Prostate gland (tissue), 2 donors: ENCODE measurements around the gene SYNM. TPM values are rescaled to one million over a fixed set of nuclear protein-coding genes. Genes with fewer than 3 reads are reported as not detected.

Experiments
- DNase-seq: peaks from one replicate; pipeline ENCODE4 v3.0.0-alpha.2; 2019; ENCODE audit warnings: low spot score
- H3K27ac ChIP-seq, 2 donors: fragments of 200-600 bp; sonication (generic); 2 replicates each; pipeline ENCODE4 v1.5.1; 2017 to 2019
- H3K27me3 ChIP-seq: fragments of 200-600 bp; sonication (generic); replicated peaks from 2 replicates; pipeline ENCODE4 v1.5.1; 2019; ENCODE audit not compliant: insufficient read depth
- H3K36me3 ChIP-seq, 2 donors: fragments of 200-600 bp; sonication (generic); 1 replicate in 1 of 2; 2 replicates in 1 of 2; pipeline versions ENCODE4 v1.5.1 to v1.8.1; 2017 to 2019
- H3K4me1 ChIP-seq: fragments of 200-600 bp; sonication (generic); replicated peaks from 2 replicates; pipeline ENCODE4 v1.5.1; 2019
- H3K4me3 ChIP-seq, 2 donors: fragments of 200-600 bp; sonication (generic); 2 replicates each; pipeline ENCODE4 v1.5.1; 2017 to 2019
- H3K9me3 ChIP-seq: fragments of 200-600 bp; sonication (generic); 2 replicates; pipeline ENCODE4 v1.5.1; 2017
- CTCF ChIP-seq, 4 experiments: fragments of 200-600 bp in 2 of 4; fragments of 450-650 bp in 2 of 4; sonication (generic) in 2 of 4; IDR thresholded peaks; 1 replicate in 3 of 4; 2 replicates in 1 of 4; pipeline ENCODE4 v1.5.1; 2016 to 2019; ENCODE audit warnings: antibody characterized with exemption in 4 of 4, mild to moderate bottlenecking in 2 of 4, moderate library complexity in 2 of 4
- POLR2A ChIP-seq: fragments of 450-650 bp; IDR thresholded peaks from one replicate; pipeline ENCODE4 v1.6.1; 2016; ENCODE audit warnings: antibody characterized with exemption, mild to moderate bottlenecking
- POLR2AphosphoS5 ChIP-seq: sonication (generic); formaldehyde crosslinking; IDR thresholded peaks from one replicate; pipeline ENCODE4 v1.6.1; 2017; ENCODE audit warnings: antibody characterized with exemption
- WGBS: methylation state at CpG from one replicate; pipeline ENCODE4 v1.1.5; 2018; 5-methylcytosine and 5-hydroxymethylcytosine counted together
- intact Hi-C: fragments of 100-400 bp; cut with DNase I; formaldehyde crosslinking; loops from one replicate; pipeline ENCODE4 v1.14.2; 2022
- total RNA-seq, 2 donors: library from RNA; depleted of rRNA; stranded (reverse); fragments of >200 nt; gene quantifications; one replicate each; pipeline ENCODE4 v1.1.0, GENCODE V29; 2016

The SYNM gene
- total RNA-seq, 2 donors from 2014 or later: 181 to 185 TPM

GRCh38 chr15:99101501-99101900 lies 3.4 kb upstream of the SYNM start:
- 64% methylated on average over 7 of the region's 7 CpGs for WGBS
- H3K27me3 ChIP-seq: no peaks in the 10 kb centered on the region
- H3K4me3 ChIP-seq: no peak overlapping the region
- no peaks in the 10 kb centered on the region for H3K9me3 ChIP-seq
- no peak for TF ChIP-seq POLR2AphosphoS5
- no peak for TF ChIP-seq CTCF (IDR thresholded peaks at IDR 0.05)
- TF ChIP-seq POLR2A: no peak
- no peak for DNase-seq
- no peaks in the 10 kb centered on the region for H3K36me3 ChIP-seq
- no peak overlapping the region for H3K27ac ChIP-seq
- intact Hi-C loops: loop anchor here (10.0 kb wide), 2 partner anchors 463 to 603 kb away; partner anchors contain the start of gene MEF2A
- H3K4me1 ChIP-seq: no peaks in the 10 kb centered on the region

- Histone ChIP-seq H3K27ac (no peak overlapping the region), H3K4me3 (no peak overlapping the region), H3K36me3 (no peaks in the 10 kb centered on the region), H3K9me3 (no peaks in the 10 kb centered on the region), H3K4me1 (no peaks in the 10 kb centered on the region), H3K27me3 (no peaks in the 10 kb centered on the region)
- intact Hi-C loops: loop anchor here (10.0 kb wide), 2 partner anchors 462 to 602 kb away; partner anchors contain the start of gene MEF2A
- 76% methylated on average over 13 of the region's 13 CpGs for WGBS
- no peak for TF ChIP-seq CTCF (IDR thresholded peaks at IDR 0.05)
- TF ChIP-seq POLR2AphosphoS5: no peak
- no peak for TF ChIP-seq POLR2A
- DNase-seq: no peak
Observed at GRCh38 chr15:99102332-99103235, 2.3 kb upstream of the SYNM start.

- no peaks in the 10 kb centered on the region for H3K4me1 ChIP-seq
- H3K9me3 ChIP-seq: no peaks in the 10 kb centered on the region
- no peak overlapping the region for H3K27ac ChIP-seq
- DNase-seq: no peak
- H3K36me3 ChIP-seq: no peaks in the 10 kb centered on the region
- TF ChIP-seq POLR2A (no peak), CTCF (IDR thresholded peaks at IDR 0.05) (no peak), POLR2AphosphoS5 (no peak)
- no peak overlapping the region for H3K4me3 ChIP-seq
- intact Hi-C loops: loop anchor here (10.0 kb wide), 2 partner anchors 462 to 602 kb away; partner anchors contain the start of gene MEF2A
- WGBS: 98% methylated on average over 2 of the region's 2 CpGs
- H3K27me3 ChIP-seq: no peaks in the 10 kb centered on the region
Observed at GRCh38 chr15:99103279-99103678, 1.6 kb upstream of the SYNM start.

- no peaks in the 10 kb centered on the region for H3K4me1 ChIP-seq
- TF ChIP-seq POLR2A (no peak), CTCF (IDR thresholded peaks at IDR 0.05) (peak in 1 of 4 experiments; percentile 6), POLR2AphosphoS5 (no peak)
- intact Hi-C loops: loop anchor here (5.0 to 10.0 kb wide), 3 partner anchors 67 to 599 kb away; partner anchors contain the start of gene MEF2A
- no peak for DNase-seq
- peak overlapping the region; percentile 50 to 51 for H3K4me3 ChIP-seq
- no peaks in the 10 kb centered on the region for H3K27me3 ChIP-seq
- H3K9me3 ChIP-seq: no peaks in the 10 kb centered on the region
- H3K36me3 ChIP-seq: no peaks in the 10 kb centered on the region
- H3K27ac ChIP-seq: peak overlapping the region; percentile 77 to 83
- WGBS: 4% methylated on average over 95 of the region's 116 CpGs
Observed at GRCh38 chr15:99105514-99106341, 848 bp downstream of the SYNM start.
